ENCODE results near the gene ACTG1. TPM values are rescaled to one million over a fixed set of nuclear protein-coding genes. Genes with fewer than 3 reads are reported as not detected.

The ACTG1 gene
- total and polyA plus RNA-seq, 9 of the 15 experiments (the other 6 are each of a cell fraction or from before 2014, with no cell fraction given): 224 to 1,775 (median 568) TPM

GRCh38 chr17:81488276-81488860, 24.2 kb downstream of the ACTG1 start (continued):
- no peak for TF ChIP-seq ZNF121 (CRISPR knock-in tag; conservative IDR thresholded peaks at IDR 0.05)
- TF ChIP-seq DEAF1 (CRISPR knock-in tag; IDR thresholded peaks at IDR 0.05): no peak
- TF ChIP-seq RFX7 (CRISPR knock-in tag; IDR thresholded peaks at IDR 0.05): no peak
- TF ChIP-seq DDX20 (tag; IDR thresholded peaks at IDR 0.05; ENCODE audit: low read depth): no peak
- no peak for TF ChIP-seq ZBTB17 (CRISPR knock-in tag; IDR thresholded peaks at IDR 0.05)
- TF ChIP-seq AFF1 (IDR thresholded peaks at IDR 0.05; ENCODE audit: low read depth in 1 of 2, partially characterized antibody in 2 of 2): no peak
- no peak for TF ChIP-seq JUNB (CRISPR knock-in tag; conservative IDR thresholded peaks at IDR 0.05)
- no peak for TF ChIP-seq ZBTB33 (CRISPR knock-in tag; IDR thresholded peaks at IDR 0.05)
- TF ChIP-seq RBFOX2 (IDR thresholded peaks at IDR 0.05; ENCODE audit: low read depth, low read length): peak; percentile 37
- TF ChIP-seq GABPA (tag; conservative IDR thresholded peaks at IDR 0.05; ENCODE audit: low read depth): peak; percentile 59
- TF ChIP-seq FOXM1 (IDR thresholded peaks at IDR 0.05; ENCODE audit: low read depth): no peak
- TF ChIP-seq FOXM1 (CRISPR knock-in tag; IDR thresholded peaks at IDR 0.05; ENCODE audit: low read depth): 0 out of 2 replicates have a peak, but pooled peaks have one; percentile 15
- TF ChIP-seq ZBTB1 (CRISPR knock-in tag; IDR thresholded peaks at IDR 0.05; ENCODE audit: borderline replicate concordance, low read depth): 0 out of 2 replicates have a peak, but pooled peaks have one; percentile 14
- no peak for TF ChIP-seq ZNF592 (IDR thresholded peaks at IDR 0.05)
- no peak for TF ChIP-seq ARHGAP35 (IDR thresholded peaks at IDR 0.05; ENCODE audit: partially characterized antibody)
- peak; percentile 83; the same call in 1 of the 2 replicates for TF ChIP-seq RBM14 (IDR thresholded peaks at IDR 0.05; ENCODE audit: borderline replicate concordance, insufficient read depth, low read depth, low read length)

Measured in K562 (cell line).